Kidney (tissue), 14 donors: ENCODE measurements around the gene IL17A. TPM values are rescaled to one million over a fixed set of nuclear protein-coding genes. Genes with fewer than 3 reads are reported as not detected.
"Not testable (repeated sequence)": the region's sequence is repeated elsewhere in the genome, so short reads cannot be mapped to it uniquely, and the experiment has no call there.

Experiments
- DNase-seq, 5 donors: peaks; one replicate each; pipeline ENCODE4 v3.0.0-alpha.2; 2013 to 2020
- FAIRE-seq: peaks from 2 replicates; lab custom pipeline; 2012; peaks lifted over from hg19 to GRCh38; lab: Jason Lieb, UNC
- H3K27ac ChIP-seq, 2 donors: one replicate each; pipeline ENCODE4 v1.7.0; 2013; ENCODE audit warnings: low read depth in 2 of 2, low read length in 2 of 2, inconsistent platforms in 1 of 2
- H3K27me3 ChIP-seq: one replicate; pipeline ENCODE4 v1.7.1; 2013; ENCODE audit warnings: low read length, inconsistent platforms; ENCODE audit not compliant: control insufficient read depth, insufficient read depth
- H3K36me3 ChIP-seq, 3 donors: one replicate each; pipeline versions ENCODE4 v1.7.0 to v1.7.1; 2013; ENCODE audit warnings: low read length in 3 of 3, control low read depth in 1 of 3, inconsistent platforms in 1 of 3; ENCODE audit not compliant: insufficient read depth in 3 of 3, control insufficient read depth in 2 of 3
- H3K4me1 ChIP-seq, 3 donors: one replicate each; pipeline versions ENCODE4 v1.7.0 to v1.7.1; 2013; ENCODE audit warnings: low read length in 3 of 3, inconsistent platforms in 1 of 3, low read depth in 1 of 3; ENCODE audit not compliant: control insufficient read depth in 2 of 3, insufficient read depth in 2 of 3
- H3K4me3 ChIP-seq, 3 donors: one replicate each; pipeline versions ENCODE4 v1.7.0 to v1.8.1; 2013; ENCODE audit warnings: low read length in 3 of 3, control low read depth in 1 of 3, inconsistent platforms in 1 of 3
- H3K9ac ChIP-seq, 3 donors: one replicate each; pipeline versions ENCODE4 v1.7.0 to v1.7.1; 2013; ENCODE audit warnings: low read length in 3 of 3, control low read depth in 1 of 3, inconsistent platforms in 1 of 3
- H3K9me3 ChIP-seq, 3 donors: one replicate each; pipeline versions ENCODE4 v1.7.0 to v1.7.1; 2013; ENCODE audit warnings: low read length in 3 of 3, control low read depth in 1 of 3, inconsistent platforms in 1 of 3; ENCODE audit not compliant: control insufficient read depth in 2 of 3, insufficient read depth in 1 of 3
- intact Hi-C: fragments of 100-400 bp; cut with DNase I; formaldehyde crosslinking; loops from one replicate; pipeline ENCODE4 v1.11.1; 2022
- polyA plus RNA-seq: library from polyadenylated mRNA; stranded (reverse); fragments of 350-450 nt; fragmentation: Illumina TruSeq; extraction: RNeasy Lipid Tissue Mini Kit (QIAGEN cat#74804); gene quantifications from one replicate; pipeline ENCODE4 v1.2.3, GENCODE V29; 2014; ENCODE audit warnings: low read depth, low replicate concordance; ENCODE audit not compliant: insufficient read depth
- total RNA-seq: library from RNA; stranded (reverse); fragmentation: NEBNext Ultra II Directional; extraction: Animal tissue kit (Norgen Biotek cat#: 25700); gene quantifications from one replicate; pipeline ENCODE4 v1.2.1, GENCODE V29; 2021
- TF ChIP-seq, protein P1 (sequence below): IDR thresholded peaks from 3 replicates; pipeline ENCODE4 v1.5.1; 2012; ENCODE audit warnings: mild to moderate bottlenecking, moderate library complexity, borderline replicate concordance; ENCODE audit not compliant: insufficient read depth; ENCODE audit errors: extremely low read depth
- donor health status: control.
- donor health status: control.
- donor health status: control.
- donor health status: control.
- donor health status: control.
- donor health status: DM: yes; HTN: yes; CAD: no.
- donor health status: Normal renal cell carcinoma (clear cell type).

The IL17A gene
- total and polyA plus RNA-seq, 2 donors from 2014 or later, result not detected

DNA sequence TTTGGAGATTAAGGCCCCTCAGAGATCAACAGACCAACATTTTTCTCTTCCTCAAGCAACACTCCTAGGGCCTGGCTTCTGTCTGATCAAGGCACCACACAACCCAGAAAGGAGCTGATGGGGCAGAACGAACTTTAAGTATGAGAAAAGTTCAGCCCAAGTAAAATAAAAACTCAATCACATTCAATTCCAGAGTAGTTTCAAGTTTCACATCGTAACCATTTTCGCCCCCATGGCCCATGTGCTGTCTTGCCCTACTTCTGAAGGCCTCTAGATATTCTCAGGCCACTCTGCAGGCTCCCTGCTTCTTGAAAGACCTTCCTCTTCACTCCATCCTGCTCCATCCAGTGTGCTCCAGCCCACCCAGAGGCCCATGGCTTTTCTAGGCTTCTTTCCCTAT lies 4.2 kb downstream of the IL17A start:
- intact Hi-C loops, result no loop called here
- H3K9ac ChIP-seq, result no peak overlapping the region
- no peak for FAIRE-seq

DNA sequence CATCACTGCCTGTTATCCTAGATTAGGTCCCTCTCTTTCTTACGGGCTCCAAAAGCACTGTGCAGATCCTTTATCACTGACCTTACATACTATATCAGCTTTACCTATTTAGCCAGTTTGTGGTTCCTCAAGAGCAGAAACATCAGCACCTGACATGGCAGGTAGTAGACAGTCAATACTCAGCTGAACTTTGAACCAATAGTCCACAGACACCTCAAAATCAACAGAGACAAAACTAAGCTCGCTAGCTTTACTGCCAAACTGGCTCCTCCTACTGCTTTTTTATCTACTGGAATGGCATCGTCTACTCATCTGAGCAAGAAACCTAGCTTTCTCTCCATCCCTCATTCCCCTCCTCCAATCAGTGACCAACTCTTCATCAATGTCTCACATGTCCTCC lies 5.6 kb downstream of the IL17A start:
- TF ChIP-seq, protein P1, sequence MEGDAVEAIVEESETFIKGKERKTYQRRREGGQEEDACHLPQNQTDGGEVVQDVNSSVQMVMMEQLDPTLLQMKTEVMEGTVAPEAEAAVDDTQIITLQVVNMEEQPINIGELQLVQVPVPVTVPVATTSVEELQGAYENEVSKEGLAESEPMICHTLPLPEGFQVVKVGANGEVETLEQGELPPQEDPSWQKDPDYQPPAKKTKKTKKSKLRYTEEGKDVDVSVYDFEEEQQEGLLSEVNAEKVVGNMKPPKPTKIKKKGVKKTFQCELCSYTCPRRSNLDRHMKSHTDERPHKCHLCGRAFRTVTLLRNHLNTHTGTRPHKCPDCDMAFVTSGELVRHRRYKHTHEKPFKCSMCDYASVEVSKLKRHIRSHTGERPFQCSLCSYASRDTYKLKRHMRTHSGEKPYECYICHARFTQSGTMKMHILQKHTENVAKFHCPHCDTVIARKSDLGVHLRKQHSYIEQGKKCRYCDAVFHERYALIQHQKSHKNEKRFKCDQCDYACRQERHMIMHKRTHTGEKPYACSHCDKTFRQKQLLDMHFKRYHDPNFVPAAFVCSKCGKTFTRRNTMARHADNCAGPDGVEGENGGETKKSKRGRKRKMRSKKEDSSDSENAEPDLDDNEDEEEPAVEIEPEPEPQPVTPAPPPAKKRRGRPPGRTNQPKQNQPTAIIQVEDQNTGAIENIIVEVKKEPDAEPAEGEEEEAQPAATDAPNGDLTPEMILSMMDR, result no peak
- FAIRE-seq (no peak), DNase-seq (no peak)
- no peaks in the 10 kb centered on the region for H3K36me3 ChIP-seq
- no peak overlapping the region for H3K9ac ChIP-seq
- no peaks in the 10 kb centered on the region for H3K27me3 ChIP-seq
- H3K4me1 ChIP-seq, result no peaks in the 10 kb centered on the region
- H3K4me3 ChIP-seq, result no peak overlapping the region
- intact Hi-C loops, result no loop called here
- no peak overlapping the region for H3K27ac ChIP-seq
- H3K9me3 ChIP-seq, result no peaks in the 10 kb centered on the region

More for the DNA sequence above, 4.2 kb downstream of the IL17A start:
- no peak for DNase-seq
- Histone ChIP-seq H3K27ac (no peak overlapping the region), H3K27me3 (no peaks in the 10 kb centered on the region), H3K36me3 (no peaks in the 10 kb centered on the region), H3K9me3 (no peaks in the 10 kb centered on the region), H3K4me3 (no peak overlapping the region), H3K4me1 (no peaks in the 10 kb centered on the region)
- TF ChIP-seq, protein P1, result no peak

DNA sequence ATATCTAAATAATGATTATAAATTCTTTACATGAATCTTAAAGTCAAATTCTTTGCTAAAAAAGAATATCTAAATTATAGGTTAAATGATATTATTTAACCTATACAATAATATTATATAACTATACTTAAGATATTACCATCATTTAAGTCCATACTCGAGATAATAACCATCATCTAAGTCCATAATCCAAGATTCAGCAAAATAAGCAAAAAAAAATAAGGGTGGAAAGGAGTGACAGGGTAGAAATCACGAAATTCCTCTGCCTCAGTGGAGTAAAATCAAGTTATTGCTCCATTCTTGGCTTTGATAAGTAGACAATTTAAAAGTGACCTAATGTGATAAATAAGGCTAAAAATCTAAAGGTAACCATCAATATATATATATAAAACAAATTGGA lies 9.7 kb downstream of the IL17A start:
- TF ChIP-seq, protein P1, result no peak
- DNase-seq (no peak), FAIRE-seq (no peak)
- Histone ChIP-seq H3K27ac (no peak overlapping the region), H3K4me3 (no peak overlapping the region), H3K36me3 (no peaks in the 10 kb centered on the region), H3K9me3 (peaks cover 0 to 8% (median 0%) of the 10 kb centered on the region in 3 donors), H3K27me3 (no peaks in the 10 kb centered on the region), H3K9ac (no peak overlapping the region), H3K4me1 (no peaks in the 10 kb centered on the region)
- intact Hi-C loops, result no loop called here

DNA sequence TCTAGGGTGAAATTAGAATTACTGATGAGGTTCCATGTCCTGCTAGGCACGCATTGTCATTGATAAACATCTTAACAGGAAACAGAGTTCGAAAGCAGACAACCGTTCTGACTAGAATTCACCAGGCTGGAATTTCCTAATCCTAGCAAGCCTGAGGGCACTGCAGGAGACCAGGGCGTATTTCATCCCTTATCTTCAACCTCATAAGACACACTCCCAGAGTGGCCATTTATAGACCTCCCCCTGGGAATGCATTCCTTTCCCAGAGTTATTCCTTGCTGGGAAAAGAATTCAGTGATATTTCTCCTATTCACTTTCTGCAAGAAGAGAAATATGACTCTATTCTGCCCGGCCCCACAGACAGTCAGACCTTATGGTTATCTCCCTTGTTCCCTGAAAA lies 13.9 kb downstream of the IL17A start:
- H3K4me1 ChIP-seq, intact Hi-C loops, H3K9me3 ChIP-seq, H3K36me3 ChIP-seq, DNase-seq, FAIRE-seq, H3K9ac ChIP-seq, H3K27me3 ChIP-seq, H3K27ac ChIP-seq, H3K4me3 ChIP-seq: not testable (repeated sequence)
